ENCODE data around the gene SKIC8. TPM values are rescaled to one million over a fixed set of nuclear protein-coding genes. Genes with fewer than 3 reads are reported as not detected.

Gene SKIC8
- polyA plus RNA-seq, 3 donors = 29.0 to 58.3 (median 55.7) TPM

GRCh38 chr15:78242128-78242527 lies 57.3 kb downstream of the SKIC8 start:
- WGBS, 3 donors = 67 to 83% (median 73%) methylated on average over 4 to 5 of the region's 5 CpGs
- no peak overlapping the region for H3K27ac ChIP-seq (ENCODE audit: low read depth, low read length)

- 7 to 14% (median 12%) methylated on average over 12 of the region's 12 CpGs for whole genome bisulfite sequencing, 3 donors
- H3K27ac ChIP-seq (ENCODE audit: low read depth, low read length) = no peak overlapping the region
Observed at GRCh38 chr15:78241017-78241416, 58.4 kb downstream of the SKIC8 start.

- 80 to 93% (median 90%) methylated on average over 5 of the region's 5 CpGs for WGBS, 3 donors
- H3K27ac ChIP-seq (ENCODE audit: low read depth, low read length) = no peak overlapping the region
Observed at GRCh38 chr15:78239811-78240210, 59.6 kb downstream of the SKIC8 start.

- WGBS, 3 donors = 76 to 86% (median 84%) methylated on average over 6 of the region's 6 CpGs
- H3K27ac ChIP-seq (ENCODE audit: low read depth, low read length) = no peak overlapping the region
Observed at GRCh38 chr15:78237146-78237545, 62.3 kb downstream of the SKIC8 start.

- no peak overlapping the region for H3K27ac ChIP-seq (ENCODE audit: low read depth, low read length)
- 85 to 98% (median 87%) methylated on average over 6 of the region's 6 CpGs for WGBS, 3 donors
Observed at GRCh38 chr15:78236491-78236890, 62.9 kb downstream of the SKIC8 start.

- H3K27ac ChIP-seq (ENCODE audit: low read depth, low read length) = no peak within 1 kb of the TSS
- 70 to 79% (median 70%) methylated on average over 6 of the region's 6 CpGs for WGBS, 3 donors
Observed at GRCh38 chr15:78234515-78235040, 64.8 kb downstream of the SKIC8 start, which contains the start of gene ACSBG1. Gene ACSBG1, minus strand, starts transcription at chr15:78234565. Its CDS starts 64 bp downstream, at chr15:78234501.

- H3K27ac ChIP-seq (ENCODE audit: low read depth, low read length) = no peak overlapping the region
Observed at GRCh38 chr15:78233496-78233895, 65.9 kb downstream of the SKIC8 start.

More at GRCh38 chr15:78233496-78233895, 65.9 kb downstream of the SKIC8 start:
- 71 to 75% (median 73%) methylated on average over 11 of the region's 11 CpGs for whole genome bisulfite sequencing, 3 donors

Other genes starting within 250 kb of the SKIC8 start
- 10 to 100 TPM; 19.0 to 47.3 (median 24.4) TPM for gene TBC1D2B, start 221.9 kb downstream of the SKIC8 start, polyA plus RNA-seq
- gene SH2D7, start 207.0 kb downstream of the SKIC8 start, polyA plus RNA-seq = under 1 TPM in 1 of 3 donors, not detected in 2; 0.02 TPM
- 1 to 10 TPM; 2.2 to 9.4 (median 3.0) TPM for gene CIB2, start 168.2 kb downstream of the SKIC8 start, polyA plus RNA-seq
- 10 to 100 TPM; 13.9 to 50.6 (median 34.4) TPM for gene IDH3A, start 150.2 kb downstream of the SKIC8 start, polyA plus RNA-seq
- under 1 TPM; 0.09 to 0.27 (median 0.11) TPM for gene ACSBG1, start 65.0 kb downstream of the SKIC8 start, polyA plus RNA-seq
- 10 to 100 TPM in 1 of 3 donors, 1 to 10 TPM in 2; 8.6 to 38.5 (median 9.4) TPM for gene DNAJA4, start 35.0 kb downstream of the SKIC8 start, polyA plus RNA-seq
- under 1 TPM in 1 of 3 donors, not detected in 2; 0.82 TPM for gene CRABP1, start 40.7 kb upstream of the SKIC8 start, polyA plus RNA-seq
- gene IREB2, start 138.6 kb upstream of the SKIC8 start, polyA plus RNA-seq = 10 to 100 TPM in 2 of 3 donors, 1 to 10 TPM in 1; 7.5 to 16.9 (median 15.4) TPM
- gene HYKK, start 208.0 kb upstream of the SKIC8 start, polyA plus RNA-seq = 1 to 10 TPM; 2.2 to 3.9 (median 3.4) TPM
- 100 to 1,000 TPM in 2 of 3 donors, 10 to 100 TPM in 1; 60.9 to 243 (median 159) TPM for gene PSMA4, start 240.8 kb upstream of the SKIC8 start, polyA plus RNA-seq

All from adipose tissue (tissue), 3 donors.